HG02588 (cell line): ENCODE data around the gene ADCY2.

ENCODE experiments used
- ATAC-seq: cut with Tn5 transposase; IDR thresholded peaks from one replicate; pipeline ENCODE4 v1.9.1; 2021; ENCODE audit warnings: mild to moderate bottlenecking, moderate library complexity; ENCODE audit not compliant: unreplicated experiment

ADCY2 gene

DNA sequence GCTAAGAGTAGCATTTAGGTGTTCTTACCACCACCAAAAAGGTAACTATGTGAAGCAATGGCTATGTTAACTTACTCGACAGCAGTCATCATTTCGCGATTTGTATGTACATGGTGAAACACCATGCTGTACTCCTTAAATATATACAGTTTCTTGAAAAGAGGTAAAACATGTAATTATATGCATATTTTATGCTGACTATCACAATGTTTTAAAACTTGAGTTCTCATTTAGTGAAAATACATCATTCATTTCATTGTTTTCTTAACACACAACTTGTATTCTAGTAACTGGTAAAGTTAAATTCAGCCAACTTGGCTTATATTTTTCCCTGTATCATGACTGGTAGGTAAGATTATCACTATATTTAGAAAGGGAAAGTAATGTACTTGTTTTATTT lies 189.9 kb downstream of the ADCY2 start:
- no peak for ATAC-seq

DNA sequence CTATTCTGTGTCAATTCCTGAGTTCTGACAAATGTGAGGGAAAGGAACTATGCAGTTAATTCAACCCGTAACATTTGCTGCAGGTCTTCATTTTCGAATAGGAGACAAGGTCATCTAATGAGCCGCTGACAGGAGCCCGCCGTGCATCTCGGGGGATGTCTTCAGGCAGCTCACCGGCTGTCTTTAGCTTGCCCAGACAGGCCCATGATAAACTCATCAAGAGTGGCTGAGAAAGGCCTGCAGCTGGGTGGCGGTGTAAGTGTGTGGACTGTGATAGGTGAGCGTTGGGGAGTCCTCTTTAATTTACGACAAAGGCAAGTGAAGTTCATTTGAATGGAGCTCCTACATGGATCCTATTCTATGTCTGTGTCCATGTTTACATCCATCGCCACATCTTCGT lies 190.5 kb downstream of the ADCY2 start:
- no peak for ATAC-seq

DNA sequence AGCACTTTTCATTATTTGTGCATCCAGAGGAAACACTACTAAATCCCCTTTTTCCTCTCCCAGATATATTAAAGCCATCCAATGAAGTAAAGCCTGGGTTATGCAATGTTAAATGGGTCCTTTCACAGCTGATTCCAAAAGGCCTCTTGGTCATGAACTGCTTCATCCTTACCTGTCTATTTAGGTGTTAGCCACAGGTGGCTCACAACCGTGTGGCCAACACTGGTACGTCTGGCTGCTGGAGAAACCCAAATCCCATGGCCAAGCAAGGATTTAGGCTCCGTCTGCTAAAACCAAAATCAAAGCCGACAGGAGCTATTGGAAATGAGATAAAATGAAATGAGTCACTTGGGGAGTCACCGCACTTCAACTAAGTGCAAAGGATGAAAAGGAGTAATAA lies 193.9 kb downstream of the ADCY2 start:
- no peak for ATAC-seq

DNA sequence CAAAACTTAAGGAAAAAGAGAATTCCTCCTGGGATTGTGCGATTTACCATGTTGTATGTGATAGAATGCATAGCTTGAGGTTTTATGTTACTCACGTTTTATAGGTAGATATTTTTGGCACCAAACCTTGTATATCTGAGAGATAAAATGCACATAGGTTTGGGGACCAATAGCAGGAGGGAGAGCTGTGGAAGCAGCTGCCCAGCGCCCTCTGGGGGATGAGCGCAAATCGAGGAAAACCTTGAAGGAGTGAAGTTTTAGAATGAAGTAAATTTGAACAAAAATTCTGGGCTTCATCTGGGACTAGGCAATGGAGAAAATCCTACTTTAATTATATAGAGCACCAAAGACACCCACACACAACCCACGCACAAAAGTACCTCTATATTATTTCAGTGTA lies 197.0 kb downstream of the ADCY2 start:
- ATAC-seq = no peak

DNA sequence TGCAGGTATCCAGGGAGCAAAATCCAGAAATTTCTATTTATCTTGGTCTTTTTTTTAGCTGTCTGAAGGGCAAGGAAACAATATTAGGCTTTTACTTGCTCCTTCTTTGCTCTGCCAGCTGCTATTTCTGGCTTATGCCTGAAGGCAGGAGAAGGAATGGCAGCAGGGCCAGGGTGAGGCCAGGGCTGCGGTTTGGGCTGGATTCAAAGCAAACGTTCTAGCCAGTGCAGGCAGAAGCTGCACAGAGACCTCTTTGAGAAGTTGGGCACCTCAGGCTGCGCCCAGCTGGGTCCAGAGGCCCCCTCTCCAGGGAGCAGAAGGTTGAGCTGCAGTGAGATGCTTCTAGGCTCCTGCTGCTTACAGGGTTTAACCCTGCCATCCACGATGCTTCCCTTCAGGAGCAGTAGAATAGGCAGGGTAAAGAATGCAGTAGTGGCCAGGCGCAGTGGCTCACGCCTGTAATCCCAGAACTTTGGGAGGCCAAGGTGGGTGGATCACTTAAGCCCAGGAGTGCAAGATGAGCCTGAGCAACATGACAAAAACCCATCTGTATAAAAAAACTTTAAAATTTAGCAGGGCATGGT lies 201.2 kb downstream of the ADCY2 start:
- ATAC-seq = no peak

DNA sequence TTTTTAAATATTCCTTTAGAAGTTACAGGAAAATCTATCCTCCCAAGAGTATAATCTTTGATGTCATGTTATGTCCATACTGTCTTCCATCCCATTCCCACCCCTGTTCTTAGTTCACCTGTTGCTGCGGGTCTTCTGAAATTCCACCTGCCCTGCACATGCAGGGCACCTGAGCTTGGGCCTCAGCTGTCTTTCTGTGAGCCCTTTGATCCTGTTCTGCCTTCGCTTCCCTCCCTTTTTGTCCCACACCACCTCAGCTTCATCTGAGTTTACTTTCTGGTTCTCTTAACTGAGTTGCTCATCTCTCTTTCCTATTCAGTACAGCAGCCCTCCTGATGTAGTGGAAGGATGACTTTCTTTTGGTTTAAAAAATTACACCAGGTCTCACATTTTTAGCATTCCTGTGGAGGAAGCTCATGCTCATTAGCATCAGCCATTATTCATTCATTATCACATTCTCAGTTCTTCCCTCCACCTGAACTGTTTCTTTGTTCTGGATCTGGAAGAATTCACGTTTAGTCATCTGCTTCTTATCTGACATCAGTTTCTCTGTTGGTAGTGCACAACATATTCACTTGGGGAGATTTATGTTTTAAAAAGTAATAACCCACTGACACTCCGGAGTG lies 211.0 kb downstream of the ADCY2 start:
- ATAC-seq = no peak

DNA sequence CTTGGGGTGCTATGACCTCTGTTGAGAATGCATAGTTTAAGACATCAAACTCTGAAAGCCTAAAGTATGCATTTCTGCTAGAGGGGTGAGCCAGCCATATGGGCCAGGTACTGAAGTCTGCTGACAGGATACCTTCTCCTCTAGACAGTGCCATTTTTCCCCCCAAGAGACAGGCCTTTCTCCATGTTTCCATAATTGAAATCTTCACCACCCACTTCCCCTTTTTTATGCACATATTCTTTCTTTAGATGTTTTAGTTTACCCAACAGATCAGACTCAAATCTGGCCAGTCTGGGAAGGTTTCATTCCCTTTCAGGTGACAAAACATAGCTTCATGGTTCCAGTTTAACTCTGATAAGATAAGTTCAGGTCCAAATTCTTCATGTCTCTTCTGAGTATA lies 212.8 kb downstream of the ADCY2 start:
- ATAC-seq = no peak

DNA sequence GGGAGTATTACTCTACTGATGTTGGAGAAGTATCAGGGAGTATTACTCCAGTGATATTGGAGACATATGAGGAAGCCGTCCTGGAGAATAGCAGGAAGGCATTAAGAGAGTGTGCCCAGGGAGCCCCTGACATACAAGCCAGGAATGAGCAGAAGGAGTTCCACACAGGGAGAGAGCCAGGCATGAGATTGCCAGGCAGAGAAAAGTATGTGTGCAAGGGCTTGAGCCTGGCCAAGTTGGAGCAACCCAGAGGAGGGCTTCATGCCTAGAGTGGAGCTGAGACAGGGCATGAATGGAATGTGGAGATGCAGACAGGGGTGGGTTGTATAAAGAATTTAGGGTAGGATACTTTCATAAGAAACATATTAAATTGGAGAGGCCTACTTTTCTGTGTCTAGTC lies 213.8 kb downstream of the ADCY2 start:
- ATAC-seq = no peak

DNA sequence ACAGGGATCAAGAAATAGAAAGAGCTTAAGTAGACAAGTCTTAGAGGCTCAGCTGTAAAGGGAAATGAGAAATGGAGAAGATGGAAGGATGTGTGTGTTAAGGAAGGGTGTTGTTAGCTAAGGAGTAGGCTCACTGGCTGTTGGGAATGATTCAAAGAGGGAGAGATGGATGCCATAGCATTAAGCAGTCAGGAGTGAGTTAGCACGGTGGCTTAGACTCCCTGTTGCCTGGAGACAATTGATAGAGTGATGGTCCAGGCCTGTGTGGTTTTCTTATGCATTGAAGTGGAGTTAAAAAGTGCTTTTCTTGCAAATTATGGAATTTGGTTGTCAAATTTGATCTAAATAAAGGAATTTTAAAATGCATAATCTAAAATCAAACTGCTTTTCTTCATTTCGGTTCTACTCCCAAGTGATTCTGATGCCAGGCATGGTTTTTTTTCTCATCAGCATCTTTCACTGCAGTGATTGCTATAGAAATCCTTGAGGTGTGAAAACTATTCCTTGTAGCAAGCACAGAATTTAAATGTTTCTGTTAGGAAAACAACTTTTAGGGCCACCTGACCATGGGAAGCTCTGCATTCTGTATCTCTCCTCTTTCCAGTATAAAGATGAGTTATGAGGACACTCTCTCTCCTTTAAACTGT lies 214.7 kb downstream of the ADCY2 start:
- no peak for ATAC-seq

DNA sequence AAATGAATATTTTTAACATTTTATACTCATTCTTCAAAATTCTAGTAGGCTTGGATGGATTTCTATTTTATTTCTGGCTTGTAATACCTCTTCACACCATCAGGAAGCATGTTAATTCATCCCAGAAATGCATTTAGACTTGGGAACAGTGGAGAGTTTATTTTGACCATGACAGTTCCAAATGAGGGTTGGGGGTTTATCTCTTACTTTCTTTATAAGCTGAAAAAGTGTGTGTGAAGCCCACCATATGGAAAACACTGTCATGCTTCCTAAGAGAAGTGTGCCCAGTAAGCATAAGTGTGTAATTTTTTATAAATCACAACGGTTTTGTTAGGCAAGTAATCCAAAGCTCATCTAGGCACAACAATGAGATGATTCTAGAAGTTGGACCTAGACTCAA lies 215.6 kb downstream of the ADCY2 start:
- ATAC-seq = no peak

DNA sequence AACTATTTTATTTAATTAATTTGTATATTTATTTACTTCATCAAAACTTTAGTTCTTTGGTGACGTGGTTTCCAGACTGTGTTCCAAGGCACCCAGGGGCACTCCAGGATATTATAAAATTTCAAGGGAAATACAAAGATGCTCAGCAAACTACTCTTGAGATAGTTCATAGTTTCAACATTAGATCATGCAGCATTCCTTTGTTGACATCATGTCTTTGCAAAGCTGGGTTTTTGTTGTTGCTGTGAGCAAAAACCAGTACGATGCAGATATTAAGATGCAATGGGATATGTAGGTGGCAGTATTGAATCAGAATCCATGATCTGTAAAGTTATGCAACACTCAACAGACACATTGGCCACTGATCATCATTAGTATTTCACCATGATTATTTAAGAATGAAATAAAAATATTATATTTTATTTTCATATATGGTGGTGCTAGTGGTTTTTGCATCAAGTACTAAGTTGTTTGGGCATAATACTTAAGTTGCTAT lies 219.7 kb downstream of the ADCY2 start:
- ATAC-seq = no peak

DNA sequence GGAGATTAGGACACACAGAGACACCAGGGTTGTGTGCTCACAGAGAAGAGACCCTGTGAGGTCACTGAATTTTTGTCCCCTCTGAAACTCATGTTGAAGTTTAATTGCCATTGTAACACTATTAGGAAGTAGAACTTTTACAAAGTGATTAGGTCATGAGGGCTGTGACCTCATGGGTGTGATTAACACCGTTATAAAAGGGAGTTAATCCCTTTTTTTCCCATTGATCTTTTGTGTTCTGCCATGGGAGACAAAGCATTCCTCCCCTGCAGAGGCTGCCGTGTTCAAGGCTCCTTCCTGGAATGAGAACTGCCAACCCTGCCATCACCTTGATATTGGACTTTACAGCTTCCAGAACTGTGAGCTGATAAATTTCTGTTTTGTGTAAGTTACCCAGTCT lies 221.0 kb downstream of the ADCY2 start:
- ATAC-seq = no peak

DNA sequence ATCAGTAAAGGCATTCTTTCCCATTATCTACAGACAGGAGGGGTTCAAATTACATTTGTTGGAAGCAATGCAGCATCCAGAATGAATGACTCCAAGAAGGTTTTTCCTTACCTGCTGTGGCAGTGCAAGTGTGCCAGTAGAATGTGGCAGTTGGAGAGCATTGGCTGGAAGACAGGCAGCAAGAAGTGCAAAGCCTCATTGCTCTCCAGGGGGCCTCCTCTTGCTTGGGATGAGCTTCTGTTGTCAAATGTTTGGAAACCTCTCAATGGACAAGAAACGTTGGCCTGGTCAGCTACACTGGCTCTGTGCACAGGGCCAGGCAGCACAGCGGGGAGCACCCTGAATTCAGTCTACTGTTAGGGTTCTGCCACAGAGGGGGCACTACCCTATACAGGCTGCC lies 226.6 kb downstream of the ADCY2 start:
- no peak for ATAC-seq

DNA sequence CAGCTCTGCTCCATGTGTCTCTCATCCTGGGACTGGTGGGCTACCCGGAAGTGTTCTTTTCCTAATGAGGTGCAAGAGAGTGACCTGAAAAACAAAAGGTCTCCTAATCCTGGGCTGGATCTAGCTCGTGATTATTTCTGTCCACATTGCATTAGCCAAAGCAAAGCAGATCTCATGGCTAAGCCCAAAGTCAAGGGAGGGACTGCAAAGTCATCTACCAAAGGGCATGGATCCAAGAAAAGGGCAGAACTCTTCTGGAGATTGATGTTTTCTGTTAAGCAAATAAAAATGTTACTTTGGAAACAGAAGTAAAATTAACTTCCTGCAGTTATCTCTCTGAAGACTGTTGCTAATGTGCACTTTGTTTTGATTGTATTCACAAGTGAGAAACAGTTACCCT lies 229.8 kb downstream of the ADCY2 start:
- ATAC-seq = no peak

DNA sequence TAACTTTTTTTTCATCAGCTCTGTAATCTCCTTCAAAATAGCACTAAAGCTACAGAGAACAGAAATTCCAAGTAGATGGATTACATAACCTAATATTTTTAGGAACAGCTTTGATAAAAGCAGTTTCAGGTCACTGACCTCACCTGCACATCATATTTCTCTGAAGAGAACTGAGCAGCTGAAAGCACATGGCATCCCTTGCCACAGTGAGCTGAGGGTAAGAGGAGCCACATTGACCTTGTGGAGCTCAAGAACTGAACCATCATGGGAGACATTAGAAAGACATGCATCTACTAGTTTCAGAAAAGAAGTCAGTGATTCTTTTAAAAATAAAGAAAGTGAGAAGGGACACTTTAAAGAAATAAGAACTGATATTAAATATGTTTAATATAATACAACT lies 232.3 kb downstream of the ADCY2 start:
- ATAC-seq = no peak

DNA sequence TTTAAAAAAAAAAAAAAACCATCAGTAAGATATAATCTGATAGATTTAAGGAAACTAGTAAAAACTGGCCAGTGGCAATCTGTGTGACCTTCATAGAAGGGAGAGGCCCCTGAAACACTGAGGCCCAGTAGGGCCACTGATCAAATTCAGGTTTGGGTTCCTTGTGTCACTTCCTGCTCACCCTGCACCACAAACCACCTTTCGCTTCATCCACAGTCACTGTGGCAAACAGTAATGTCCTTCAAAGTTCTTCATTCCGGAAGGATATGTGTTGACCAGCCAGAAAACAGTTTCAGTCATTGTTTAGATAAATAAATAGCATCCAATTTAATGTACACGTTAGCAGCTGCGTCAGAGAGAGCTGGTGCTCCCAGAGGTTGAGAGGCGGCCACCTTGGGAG lies 232.9 kb downstream of the ADCY2 start:
- no peak for ATAC-seq

DNA sequence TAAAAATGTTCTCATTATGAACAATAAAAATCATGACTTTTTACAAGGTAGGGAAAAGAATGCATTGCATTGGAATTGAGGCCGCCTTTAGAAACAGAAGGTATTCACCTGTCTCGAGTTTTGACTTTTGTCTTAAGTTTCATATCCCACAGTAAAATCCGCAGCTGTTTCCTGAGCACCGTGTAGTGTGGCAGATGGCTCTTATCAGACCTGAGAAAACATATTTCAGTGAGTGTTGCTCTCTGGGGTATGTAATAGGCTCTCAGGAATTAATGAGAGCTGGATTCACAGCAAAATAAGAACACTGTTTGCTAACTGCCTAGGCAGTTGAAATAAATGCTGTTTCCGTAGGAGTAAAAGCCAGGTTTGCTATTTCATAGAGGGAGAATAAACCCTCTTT lies 233.6 kb downstream of the ADCY2 start:
- no peak for ATAC-seq

DNA sequence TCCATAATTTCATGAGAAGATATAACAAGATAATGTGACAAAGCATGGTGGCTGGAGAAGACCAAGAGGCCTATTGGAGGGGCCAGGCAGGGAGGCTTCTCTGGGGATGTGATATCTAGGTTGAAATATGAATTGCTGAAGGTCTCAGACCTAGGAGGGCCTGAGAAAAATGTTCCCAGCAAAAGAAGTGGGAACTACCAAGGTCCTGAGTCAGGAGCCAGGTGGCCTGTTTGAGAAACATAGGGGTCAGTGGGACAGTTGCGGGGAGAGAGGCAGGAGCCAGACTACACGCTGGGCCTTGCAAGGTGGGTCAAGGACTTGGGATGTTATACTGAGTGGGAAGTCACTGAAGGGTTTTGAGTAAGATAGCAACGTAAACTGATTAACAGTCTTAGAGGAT lies 238.9 kb downstream of the ADCY2 start:
- ATAC-seq = no peak

DNA sequence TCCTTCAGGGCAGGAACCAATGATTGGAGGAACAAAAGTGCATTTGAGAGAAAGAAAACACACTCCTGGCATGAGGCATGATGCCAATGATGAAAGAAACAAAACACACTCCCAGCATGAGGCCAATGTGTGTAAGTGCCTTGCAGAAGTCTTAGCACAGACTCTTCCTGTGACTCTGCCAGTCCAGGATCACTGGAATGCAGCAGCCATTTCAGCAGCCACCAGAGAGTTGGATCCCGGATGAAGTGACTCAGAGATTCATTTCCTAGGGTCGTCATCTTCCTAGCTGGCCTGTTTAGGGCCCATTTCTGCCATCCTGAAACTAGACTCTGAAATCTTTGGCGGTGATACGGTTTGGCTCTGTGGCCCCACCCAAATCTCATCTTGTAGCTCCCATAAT lies 242.5 kb downstream of the ADCY2 start:
- ATAC-seq = no peak

DNA sequence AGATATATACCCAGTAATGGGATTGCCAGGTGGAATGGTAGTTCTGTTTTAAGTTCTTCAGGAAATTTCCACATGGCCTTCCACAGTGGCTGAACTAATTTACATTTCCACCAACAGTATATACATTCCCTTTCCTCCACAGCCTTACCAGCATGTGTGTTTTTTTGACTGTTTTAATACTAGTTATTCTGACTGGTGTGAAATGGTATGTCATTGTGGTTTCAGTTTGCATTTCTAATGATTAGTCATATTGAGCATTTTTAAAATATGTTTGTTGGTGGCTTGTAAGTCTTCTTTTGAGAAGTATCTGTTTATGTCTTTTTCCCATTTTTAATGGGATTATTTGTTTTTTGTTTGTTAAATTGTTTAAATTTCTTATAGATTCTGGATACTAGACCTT lies 246.1 kb downstream of the ADCY2 start:
- ATAC-seq = no peak

DNA sequence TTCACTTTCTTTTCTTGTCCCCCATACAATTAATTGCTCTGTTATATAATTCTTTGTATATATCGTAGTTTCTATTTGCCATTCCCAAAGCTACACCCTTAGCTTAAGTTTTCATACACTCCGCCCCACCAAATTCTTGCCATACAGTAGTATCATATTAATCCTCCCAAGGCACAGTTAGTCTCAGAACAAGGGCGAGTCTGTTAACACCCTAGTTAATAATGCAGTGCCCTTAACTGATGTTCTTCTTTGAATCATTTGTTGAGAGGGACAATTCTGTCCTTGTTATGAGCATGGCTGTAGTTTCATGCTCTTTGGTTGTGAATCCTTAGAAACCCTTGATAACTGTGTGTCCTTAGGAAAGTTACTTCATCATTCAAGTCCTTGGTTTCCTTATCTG lies 248.8 kb downstream of the ADCY2 start:
- no peak for ATAC-seq

DNA sequence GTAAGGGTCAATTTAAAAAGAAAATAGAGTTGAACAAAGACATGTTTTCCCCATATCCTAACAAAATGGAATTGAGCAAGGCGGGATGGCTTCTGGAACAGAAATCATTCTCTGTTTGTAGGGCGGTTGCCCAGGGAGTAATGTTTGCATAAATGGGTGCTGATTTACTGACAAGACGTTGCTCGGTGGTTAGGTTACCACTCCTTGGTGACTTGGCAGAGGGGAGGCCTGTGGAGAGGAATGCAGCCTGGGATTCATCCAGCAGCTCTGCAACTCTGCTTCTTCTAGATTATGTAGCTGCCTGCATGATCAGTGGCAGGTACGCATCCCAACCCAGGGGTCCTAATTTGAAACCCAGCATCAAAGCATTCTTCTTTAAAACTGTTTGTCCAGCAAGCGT lies 254.8 kb downstream of the ADCY2 start:
- ATAC-seq = no peak

DNA sequence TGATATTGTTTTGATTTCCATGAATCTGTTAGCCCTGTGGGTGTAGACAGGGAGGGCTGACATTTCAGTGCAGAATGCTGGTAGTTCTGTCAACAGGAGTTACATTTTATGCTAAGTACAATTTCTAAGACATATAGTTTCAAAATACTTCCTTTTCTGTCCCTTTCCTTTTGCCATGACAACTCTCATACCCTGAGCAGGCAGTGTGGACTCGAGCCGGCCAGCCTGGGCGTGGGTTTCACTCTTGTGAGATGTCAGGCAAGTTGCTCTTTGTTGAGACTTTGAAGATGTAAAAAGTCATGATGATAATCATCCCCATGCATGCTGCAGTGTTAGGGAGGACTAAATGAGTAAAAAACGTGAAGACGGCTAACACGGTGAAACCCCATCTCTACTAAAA lies 257.1 kb downstream of the ADCY2 start:
- no peak for ATAC-seq
